HG03097 (cell line): ENCODE data around the gene STRIP1.
"Not testable (repeated sequence)": the region's sequence is repeated elsewhere in the genome, so short reads cannot be mapped to it uniquely, and the experiment has no call there.

Source experiments
- ATAC-seq: cut with Tn5 transposase; IDR thresholded peaks from one replicate; pipeline ENCODE4 v1.9.1; 2021; ENCODE audit not compliant: unreplicated experiment, low FRiP score

The STRIP1 gene

GRCh38 chr1:110068646-110069403 is 34.4 kb downstream of the STRIP1 start:
- ATAC-seq: no peak

- ATAC-seq: no peak
Measured at GRCh38 chr1:110069404-110070281, 35.2 kb downstream of the STRIP1 start.

- no peak for ATAC-seq
Measured at GRCh38 chr1:110070282-110070669, 35.9 kb downstream of the STRIP1 start.

GRCh38 chr1:110070671-110071242 is 36.3 kb downstream of the STRIP1 start, which contains the start of gene ALX3:
Gene ALX3, minus strand, starts transcription at chr1:110070672. Its CDS starts 60 bp downstream, at chr1:110070612.
- no peak for ATAC-seq

- no peak for ATAC-seq
Measured at GRCh38 chr1:110074166-110074565, 39.7 kb downstream of the STRIP1 start.

GRCh38 chr1:110076789-110077500 is 42.5 kb downstream of the STRIP1 start:
- ATAC-seq: no peak

GRCh38 chr1:110079995-110080394 is 45.6 kb downstream of the STRIP1 start:
- ATAC-seq: not testable (repeated sequence)

- ATAC-seq: no peak
Measured at GRCh38 chr1:110081061-110081460, 46.6 kb downstream of the STRIP1 start.

- no peak for ATAC-seq
Measured at GRCh38 chr1:110082477-110082876, 48.1 kb downstream of the STRIP1 start.

GRCh38 chr1:110083061-110083865 is 48.8 kb downstream of the STRIP1 start:
- ATAC-seq: no peak

- no peak for ATAC-seq
Measured at GRCh38 chr1:110083866-110084226, 49.4 kb downstream of the STRIP1 start.

- ATAC-seq: no peak
Measured at GRCh38 chr1:110084227-110085078, 50.0 kb downstream of the STRIP1 start.

- no peak for ATAC-seq
Measured at GRCh38 chr1:110085671-110086070, 51.2 kb downstream of the STRIP1 start.

GRCh38 chr1:110086961-110087360 is 52.5 kb downstream of the STRIP1 start:
- ATAC-seq: no peak

- ATAC-seq: no peak
Measured at GRCh38 chr1:110087812-110088738, 53.7 kb downstream of the STRIP1 start.

- no peak for ATAC-seq
Measured at GRCh38 chr1:110088739-110089316, 54.4 kb downstream of the STRIP1 start.

- ATAC-seq: no peak
Measured at GRCh38 chr1:110089561-110090275, 55.3 kb downstream of the STRIP1 start.
